ENCODE results near the gene SLC44A1.

DNA sequence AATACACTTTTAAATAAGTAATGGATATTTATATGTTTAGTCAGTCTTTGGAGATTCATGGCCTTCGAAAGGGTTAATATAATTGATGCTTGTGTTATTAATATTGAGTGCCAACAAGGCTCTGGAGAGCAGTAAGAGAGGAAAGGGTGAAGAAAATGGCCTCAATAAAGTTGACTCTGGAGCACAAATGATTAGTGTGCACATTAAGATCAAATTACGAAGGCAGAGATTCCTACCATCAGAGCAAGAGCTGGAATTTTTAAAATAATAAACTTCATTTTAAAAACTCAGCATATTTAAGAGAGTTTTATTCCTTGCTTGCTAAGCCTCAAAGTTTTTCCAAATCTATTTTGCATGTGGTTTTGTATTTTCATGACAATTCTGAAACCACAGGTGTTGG lies 14.8 kb downstream of the SLC44A1 start:
- no peak for TF ChIP-seq EZH2phosphoT487 (IDR thresholded peaks at IDR 0.05; ENCODE audit: borderline replicate concordance, low read depth, low read length)
- TF ChIP-seq, protein P1, sequence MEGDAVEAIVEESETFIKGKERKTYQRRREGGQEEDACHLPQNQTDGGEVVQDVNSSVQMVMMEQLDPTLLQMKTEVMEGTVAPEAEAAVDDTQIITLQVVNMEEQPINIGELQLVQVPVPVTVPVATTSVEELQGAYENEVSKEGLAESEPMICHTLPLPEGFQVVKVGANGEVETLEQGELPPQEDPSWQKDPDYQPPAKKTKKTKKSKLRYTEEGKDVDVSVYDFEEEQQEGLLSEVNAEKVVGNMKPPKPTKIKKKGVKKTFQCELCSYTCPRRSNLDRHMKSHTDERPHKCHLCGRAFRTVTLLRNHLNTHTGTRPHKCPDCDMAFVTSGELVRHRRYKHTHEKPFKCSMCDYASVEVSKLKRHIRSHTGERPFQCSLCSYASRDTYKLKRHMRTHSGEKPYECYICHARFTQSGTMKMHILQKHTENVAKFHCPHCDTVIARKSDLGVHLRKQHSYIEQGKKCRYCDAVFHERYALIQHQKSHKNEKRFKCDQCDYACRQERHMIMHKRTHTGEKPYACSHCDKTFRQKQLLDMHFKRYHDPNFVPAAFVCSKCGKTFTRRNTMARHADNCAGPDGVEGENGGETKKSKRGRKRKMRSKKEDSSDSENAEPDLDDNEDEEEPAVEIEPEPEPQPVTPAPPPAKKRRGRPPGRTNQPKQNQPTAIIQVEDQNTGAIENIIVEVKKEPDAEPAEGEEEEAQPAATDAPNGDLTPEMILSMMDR (conservative IDR thresholded peaks at IDR 0.05; ENCODE audit: low read length): no peak

All from OCI-LY7 (cell line).